ENCODE results near the gene RLBP1.

The RLBP1 gene

DNA sequence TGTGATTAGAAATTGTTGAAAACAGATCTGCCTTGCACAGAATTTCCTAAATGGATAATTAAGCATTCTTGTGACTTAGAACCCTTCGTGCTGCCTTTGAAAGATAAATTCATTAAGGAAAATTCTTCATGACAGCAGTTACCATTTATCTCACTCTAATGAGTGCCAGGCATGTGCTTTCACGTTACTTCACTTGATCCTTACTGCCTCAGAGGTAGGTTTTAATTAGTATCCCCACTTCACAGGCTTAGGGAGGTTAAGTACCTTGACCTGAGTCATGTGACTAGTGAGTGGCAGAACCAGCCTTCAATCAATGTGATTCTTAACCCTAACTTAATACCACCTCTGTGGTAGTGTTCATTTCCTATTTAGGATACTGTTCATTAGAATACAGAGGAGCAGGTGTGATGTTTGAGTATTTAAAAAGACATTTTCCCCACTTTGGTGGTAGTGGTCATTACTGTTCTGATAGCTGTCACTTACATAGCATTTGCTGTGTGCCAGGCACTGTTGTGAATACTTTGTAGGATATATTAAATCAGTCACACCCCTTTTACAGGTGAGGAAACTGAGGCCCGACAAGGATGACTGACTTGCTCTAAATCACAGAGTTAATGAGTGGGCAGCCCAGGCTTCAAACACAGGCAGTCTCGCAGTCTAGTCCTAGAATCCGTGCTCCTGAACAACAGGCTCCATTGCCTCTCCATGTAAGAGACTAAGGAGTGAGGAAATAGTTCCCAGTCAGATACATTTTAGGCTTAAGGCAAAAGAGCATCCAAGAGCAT is 57.9 kb downstream of the RLBP1 start:
- H3K36me3 ChIP-seq (ENCODE audit: insufficient read depth, low read length) = peaks cover 2% of the 10 kb centered on the region; the same call in 1 of the 2 replicates
- H3K9me3 ChIP-seq (ENCODE audit: insufficient read depth, low read length, severe bottlenecking) = no peaks in the 10 kb centered on the region
- ATAC-seq (ENCODE audit: insufficient read depth, low read depth) (no peak), DNase-seq (no peak)
- H3K4me2 ChIP-seq (ENCODE audit: insufficient read depth, low read length) = no peak overlapping the region
- H4K20me1 ChIP-seq (ENCODE audit: insufficient read depth, low read length) = no peaks in the 10 kb centered on the region
- H3K9ac ChIP-seq (ENCODE audit: low read depth, low read length) = no peak overlapping the region
- no peaks in the 10 kb centered on the region for H3K4me1 ChIP-seq (ENCODE audit: insufficient read depth, low read length)
- TF ChIP-seq, protein P1, sequence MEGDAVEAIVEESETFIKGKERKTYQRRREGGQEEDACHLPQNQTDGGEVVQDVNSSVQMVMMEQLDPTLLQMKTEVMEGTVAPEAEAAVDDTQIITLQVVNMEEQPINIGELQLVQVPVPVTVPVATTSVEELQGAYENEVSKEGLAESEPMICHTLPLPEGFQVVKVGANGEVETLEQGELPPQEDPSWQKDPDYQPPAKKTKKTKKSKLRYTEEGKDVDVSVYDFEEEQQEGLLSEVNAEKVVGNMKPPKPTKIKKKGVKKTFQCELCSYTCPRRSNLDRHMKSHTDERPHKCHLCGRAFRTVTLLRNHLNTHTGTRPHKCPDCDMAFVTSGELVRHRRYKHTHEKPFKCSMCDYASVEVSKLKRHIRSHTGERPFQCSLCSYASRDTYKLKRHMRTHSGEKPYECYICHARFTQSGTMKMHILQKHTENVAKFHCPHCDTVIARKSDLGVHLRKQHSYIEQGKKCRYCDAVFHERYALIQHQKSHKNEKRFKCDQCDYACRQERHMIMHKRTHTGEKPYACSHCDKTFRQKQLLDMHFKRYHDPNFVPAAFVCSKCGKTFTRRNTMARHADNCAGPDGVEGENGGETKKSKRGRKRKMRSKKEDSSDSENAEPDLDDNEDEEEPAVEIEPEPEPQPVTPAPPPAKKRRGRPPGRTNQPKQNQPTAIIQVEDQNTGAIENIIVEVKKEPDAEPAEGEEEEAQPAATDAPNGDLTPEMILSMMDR (IDR thresholded peaks at IDR 0.05; ENCODE audit: borderline replicate concordance, extremely low read depth, low read length, poor library complexity, severe bottlenecking) = no peak
- TF ChIP-seq EZH2 (IDR thresholded peaks at IDR 0.05; ENCODE audit: borderline replicate concordance, low read depth, low read length, severe bottlenecking) = no peak
- no peaks in the 10 kb centered on the region for H3K79me2 ChIP-seq (ENCODE audit: insufficient read depth, low read length)
- no peak overlapping the region for H3K4me3 ChIP-seq (ENCODE audit: low read depth in 1 of 2, low read length in 2 of 2)
- H3K27ac ChIP-seq (ENCODE audit: low read length) = no peak overlapping the region
- H3K27me3 ChIP-seq (ENCODE audit: insufficient read depth, low read length, poor library complexity) = no peaks in the 10 kb centered on the region
- no peak overlapping the region for H2AFZ ChIP-seq (ENCODE audit: low read depth, low read length)

DNA sequence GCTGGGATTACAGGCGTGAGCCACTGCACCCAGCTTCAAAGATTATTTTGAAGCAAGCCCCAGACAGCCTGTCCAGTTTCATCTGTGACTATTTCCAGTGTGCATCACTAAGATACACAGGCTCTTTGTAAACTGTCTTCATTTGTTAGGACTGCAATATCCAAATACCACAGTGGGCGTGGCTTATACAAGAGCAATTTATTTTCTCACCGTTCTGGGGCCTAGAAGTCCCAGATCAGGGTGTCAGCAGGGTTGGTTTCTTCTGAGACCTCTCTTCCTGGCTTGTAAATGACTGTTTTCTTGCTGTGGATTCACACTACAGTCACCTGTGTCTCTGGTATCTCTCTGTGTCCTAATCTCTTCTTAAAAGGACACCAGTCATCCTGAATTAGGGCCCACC is 59.7 kb downstream of the RLBP1 start:
- H3K9ac ChIP-seq (ENCODE audit: low read depth, low read length) = no peak overlapping the region
- no peaks in the 10 kb centered on the region for H3K27me3 ChIP-seq (ENCODE audit: insufficient read depth, low read length, poor library complexity)
- no peaks in the 10 kb centered on the region for H3K79me2 ChIP-seq (ENCODE audit: insufficient read depth, low read length)
- ATAC-seq (ENCODE audit: insufficient read depth, low read depth) (no peak), DNase-seq (no peak)
- H3K9me3 ChIP-seq (ENCODE audit: insufficient read depth, low read length, severe bottlenecking) = no peaks in the 10 kb centered on the region
- no peak overlapping the region for H3K27ac ChIP-seq (ENCODE audit: low read length)
- TF ChIP-seq, protein P1 (IDR thresholded peaks at IDR 0.05; ENCODE audit: borderline replicate concordance, extremely low read depth, low read length, poor library complexity, severe bottlenecking) = no peak
- no peak for TF ChIP-seq EZH2 (IDR thresholded peaks at IDR 0.05; ENCODE audit: borderline replicate concordance, low read depth, low read length, severe bottlenecking)
- peaks cover 10% of the 10 kb centered on the region for H3K36me3 ChIP-seq (ENCODE audit: insufficient read depth, low read length)
- no peak overlapping the region for H3K4me2 ChIP-seq (ENCODE audit: insufficient read depth, low read length)
- H3K4me3 ChIP-seq (ENCODE audit: low read depth in 1 of 2, low read length in 2 of 2) = no peak overlapping the region
- H2AFZ ChIP-seq (ENCODE audit: low read depth, low read length) = no peak overlapping the region
- H3K4me1 ChIP-seq (ENCODE audit: insufficient read depth, low read length) = no peaks in the 10 kb centered on the region
- H4K20me1 ChIP-seq (ENCODE audit: insufficient read depth, low read length) = no peaks in the 10 kb centered on the region
